ENCODE measurements around the gene CCDC27.

Gene CCDC27

DNA sequence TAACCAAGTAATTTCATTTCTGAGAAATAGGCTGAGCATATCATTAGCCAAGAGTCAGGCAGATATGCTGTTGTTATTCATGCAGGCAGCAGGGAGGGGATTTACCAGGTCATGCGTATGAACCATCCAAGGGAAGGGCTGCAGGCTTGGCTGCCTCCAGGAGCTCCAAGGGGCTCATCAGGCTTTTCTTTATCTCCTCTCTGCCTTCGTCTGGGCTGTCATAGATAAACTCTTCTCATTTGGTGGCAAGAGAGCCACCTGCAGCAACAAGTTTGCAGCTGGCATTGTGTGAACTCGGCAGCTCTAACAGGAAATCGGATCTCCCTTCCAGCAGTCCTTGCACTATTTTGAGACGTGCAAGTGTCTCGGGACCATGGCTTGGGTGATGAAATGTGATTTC is 7.5 kb downstream of the CCDC27 start:
- DNase-seq (ENCODE audit: low spot score), result no peak

DNA sequence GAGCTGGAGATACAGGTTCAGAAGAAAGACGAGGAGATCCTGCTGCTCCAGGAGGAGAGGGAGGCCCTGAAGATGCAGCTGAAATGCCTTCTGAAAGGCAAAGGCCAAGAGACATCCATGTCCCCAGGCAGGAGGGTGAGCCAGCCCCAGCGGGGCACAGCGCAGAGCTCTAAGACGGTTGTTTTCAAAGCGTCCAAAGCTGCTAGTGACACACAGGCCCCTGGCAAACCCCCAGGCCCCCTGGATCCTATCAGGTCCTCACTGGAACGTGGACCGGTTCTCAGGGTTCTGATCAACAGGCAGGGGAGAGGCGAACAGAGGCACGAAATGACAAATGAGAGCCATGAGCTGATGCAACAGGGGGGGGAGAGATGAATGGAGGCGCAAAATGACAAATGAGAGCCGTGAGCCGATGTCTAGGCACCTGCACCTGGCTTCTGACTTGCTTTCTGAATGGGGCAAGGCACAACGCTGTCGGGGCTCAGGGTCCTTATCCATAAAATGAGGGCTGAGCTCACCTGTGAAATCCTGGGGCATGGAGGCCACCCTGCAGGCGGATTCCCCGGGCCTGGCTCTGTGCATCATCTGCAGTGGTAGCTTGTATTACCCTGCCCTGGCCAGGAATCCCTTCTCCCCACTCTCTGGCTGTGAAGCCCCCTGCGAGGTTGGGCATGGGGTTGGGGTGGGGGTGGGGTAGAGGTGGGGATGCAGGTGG is 9.2 kb downstream of the CCDC27 start:
- DNase-seq (ENCODE audit: low spot score), result no peak

DNA sequence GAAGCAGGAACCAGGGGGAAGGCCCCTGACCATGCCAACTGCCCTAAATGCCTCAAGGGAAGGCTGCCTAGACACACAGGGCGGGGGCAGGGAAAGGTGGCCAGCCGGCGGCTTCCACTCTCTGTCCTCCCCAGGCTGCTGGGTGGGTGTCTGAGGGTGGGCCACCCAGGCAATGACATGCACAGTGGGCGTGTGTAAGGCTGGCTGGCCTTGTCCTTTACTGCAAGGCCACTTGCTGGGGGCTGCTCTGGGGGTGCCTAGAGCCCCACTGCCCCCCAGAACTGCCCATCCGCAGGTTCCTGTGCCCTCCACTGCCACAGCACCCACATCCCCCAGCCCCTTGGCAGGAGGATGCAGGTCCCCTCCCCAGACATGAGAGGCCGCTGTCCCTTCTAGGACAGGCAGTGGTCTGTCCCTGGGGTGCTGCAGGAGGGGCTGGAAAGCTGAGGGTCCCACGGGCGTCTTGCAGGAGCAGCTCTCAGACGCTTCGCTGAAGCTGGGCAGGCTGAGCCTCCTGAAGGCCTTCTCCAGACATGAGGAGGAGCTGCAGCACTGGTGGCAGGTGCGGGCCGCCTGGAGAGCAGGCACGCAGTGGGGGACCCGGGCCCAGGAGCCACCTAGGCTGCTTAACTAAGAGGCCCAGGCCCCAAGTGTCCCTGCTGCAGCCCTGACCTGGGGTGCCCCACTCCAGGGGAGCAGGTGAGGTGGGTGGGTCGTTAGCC is 10.1 kb downstream of the CCDC27 start:
- DNase-seq (ENCODE audit: low spot score), result no peak

DNA sequence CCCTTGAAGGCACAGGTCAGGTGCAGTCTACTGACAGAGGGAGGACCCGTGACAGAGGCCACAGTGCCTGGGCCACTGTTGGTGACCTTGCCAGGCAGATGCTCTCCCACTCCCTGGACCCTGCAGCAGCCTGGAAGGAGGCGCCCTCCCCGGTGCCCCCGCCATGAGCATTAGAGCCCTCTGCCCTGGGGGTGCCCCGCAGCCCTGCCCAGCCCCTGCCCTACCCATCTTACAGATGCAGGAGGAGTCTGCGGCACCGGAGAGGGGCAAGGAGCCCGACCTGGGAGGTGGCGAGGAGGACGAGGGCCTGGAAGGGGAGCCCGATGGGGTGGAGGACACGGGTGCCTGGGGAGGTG is 10.6 kb downstream of the CCDC27 start:
- no peak for DNase-seq (ENCODE audit: low spot score)

DNA sequence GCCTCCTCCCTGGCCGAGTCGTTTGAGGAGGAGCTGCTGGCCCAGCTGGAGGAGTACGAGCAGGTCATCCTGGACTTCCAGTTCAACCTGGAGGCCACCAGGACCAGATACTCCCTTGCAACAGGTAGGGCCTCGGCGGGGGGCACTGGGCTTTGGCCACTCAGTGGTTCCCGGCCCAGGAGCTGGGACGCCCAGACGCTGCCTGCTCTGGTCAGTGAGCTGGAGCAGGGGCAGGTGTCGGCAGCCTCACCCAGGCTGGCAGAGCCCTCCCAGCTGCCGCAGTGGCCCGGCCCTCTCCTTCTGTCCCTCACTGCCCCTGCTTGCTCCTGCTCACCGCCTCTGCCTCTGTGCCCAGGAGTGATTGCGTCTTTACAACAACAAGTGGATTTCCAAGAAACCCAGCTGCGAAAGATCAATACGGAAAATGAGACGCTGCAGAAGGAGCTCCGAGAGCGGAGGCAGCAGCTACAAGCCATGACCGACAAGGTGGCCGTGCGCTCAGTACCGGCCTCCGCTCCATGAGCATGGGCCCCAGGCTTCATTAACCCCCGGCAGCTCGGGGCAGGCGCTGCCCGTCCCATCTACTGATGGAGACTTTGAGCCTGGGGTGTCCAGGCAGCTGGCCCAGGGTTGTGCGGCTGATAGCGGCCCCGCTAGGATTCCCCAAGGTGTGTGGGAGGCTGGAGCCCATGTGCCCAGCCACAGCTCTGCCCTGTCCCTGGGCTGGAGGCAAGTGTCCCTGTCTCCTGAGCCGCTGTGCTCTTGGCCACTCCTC is 11.3 kb downstream of the CCDC27 start:
- DNase-seq (ENCODE audit: low spot score), result no peak

DNA sequence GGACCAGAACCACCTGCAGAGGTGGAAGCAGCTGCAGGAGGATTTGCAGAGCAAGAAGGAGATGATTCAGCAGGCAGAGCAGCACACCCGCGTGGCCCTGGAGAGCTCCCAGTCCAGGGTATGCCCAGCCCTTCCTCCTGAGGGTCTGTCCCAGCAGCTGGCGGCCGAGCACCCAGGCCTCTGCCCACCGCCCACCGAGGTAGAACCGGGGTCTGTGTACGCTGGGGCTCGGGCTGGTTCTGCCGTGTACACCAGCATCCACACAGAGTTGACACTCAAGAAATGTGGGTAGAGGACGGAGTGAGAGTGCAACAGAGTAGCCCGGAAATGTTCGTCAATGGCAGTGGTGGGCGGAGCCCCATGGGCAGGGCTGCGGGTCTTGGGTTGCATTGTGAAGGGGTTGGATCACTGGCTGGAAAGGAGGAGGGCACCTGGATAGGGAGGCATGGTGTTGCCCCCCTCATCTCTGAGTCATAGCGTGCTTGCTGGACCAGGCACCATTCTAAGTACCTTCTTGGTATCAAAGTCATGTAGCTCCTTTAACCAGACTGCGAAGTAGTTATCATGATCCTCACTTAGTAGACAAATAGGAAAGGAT is 15.2 kb downstream of the CCDC27 start:
- no peak for DNase-seq (ENCODE audit: low spot score)

DNA sequence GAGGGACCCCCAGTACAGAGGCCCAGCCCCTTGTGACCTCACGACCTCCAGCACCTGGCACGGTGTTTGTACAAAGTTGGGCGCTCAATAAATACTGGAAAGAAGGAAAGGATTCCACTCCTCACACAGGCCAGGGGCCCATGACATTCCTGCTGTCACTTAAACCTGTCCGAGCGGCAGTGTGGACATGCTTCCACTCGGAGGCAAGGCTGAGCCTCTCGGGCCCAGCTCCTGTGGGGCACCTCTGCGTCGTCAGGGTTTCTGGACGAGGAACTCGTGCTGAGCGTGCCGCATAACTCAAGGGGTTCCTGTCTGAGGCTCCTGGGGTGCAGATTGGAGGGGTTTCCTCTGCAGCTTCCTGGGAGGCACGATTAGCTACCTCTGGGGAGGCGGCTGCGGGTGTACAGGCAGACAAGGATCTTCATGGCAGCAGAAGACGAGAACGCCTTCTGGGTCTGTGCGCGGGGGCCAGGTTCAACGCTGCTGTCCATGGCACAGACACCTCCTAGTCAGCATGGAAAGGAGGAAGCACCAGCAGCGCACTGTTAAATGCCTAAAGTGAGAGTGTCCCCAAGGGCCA is 16.7 kb downstream of the CCDC27 start:
- DNase-seq (ENCODE audit: low spot score), result no peak

DNA sequence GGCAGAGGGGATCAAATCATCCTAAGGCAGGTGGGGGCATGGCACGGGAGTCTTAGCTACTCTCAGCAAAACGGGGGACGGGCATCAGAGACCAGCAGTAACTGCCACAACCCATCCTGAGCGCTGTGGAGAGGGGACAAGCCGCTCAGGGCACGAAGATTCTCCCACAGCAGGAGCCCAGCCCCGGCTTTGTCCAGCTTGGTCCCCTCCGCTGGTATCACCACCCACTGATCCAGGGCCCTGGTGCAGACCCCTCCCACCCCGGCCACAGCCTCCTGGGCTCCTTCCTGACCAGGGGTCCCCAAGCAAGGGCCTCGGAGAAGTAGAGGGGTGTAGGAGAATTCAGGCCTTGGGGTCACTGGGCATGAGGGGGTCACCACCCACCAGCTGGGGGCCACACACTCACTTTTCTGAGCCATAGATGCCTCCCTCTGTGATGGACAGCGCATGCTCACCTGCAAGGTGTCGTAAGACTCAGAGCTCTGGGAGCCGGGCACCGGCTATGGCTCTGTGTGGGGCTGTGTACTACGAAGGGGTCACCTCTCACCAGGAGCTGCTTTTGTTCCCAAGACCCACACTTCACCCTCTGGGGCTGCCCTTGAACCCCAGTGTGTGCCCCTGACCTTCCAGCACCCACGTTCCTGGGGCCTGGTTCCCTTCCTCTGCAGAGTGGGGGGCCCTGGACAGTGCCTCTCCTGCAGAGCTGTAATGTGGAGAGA is 18.0 kb downstream of the CCDC27 start:
- no peak for DNase-seq (ENCODE audit: low spot score)

DNA sequence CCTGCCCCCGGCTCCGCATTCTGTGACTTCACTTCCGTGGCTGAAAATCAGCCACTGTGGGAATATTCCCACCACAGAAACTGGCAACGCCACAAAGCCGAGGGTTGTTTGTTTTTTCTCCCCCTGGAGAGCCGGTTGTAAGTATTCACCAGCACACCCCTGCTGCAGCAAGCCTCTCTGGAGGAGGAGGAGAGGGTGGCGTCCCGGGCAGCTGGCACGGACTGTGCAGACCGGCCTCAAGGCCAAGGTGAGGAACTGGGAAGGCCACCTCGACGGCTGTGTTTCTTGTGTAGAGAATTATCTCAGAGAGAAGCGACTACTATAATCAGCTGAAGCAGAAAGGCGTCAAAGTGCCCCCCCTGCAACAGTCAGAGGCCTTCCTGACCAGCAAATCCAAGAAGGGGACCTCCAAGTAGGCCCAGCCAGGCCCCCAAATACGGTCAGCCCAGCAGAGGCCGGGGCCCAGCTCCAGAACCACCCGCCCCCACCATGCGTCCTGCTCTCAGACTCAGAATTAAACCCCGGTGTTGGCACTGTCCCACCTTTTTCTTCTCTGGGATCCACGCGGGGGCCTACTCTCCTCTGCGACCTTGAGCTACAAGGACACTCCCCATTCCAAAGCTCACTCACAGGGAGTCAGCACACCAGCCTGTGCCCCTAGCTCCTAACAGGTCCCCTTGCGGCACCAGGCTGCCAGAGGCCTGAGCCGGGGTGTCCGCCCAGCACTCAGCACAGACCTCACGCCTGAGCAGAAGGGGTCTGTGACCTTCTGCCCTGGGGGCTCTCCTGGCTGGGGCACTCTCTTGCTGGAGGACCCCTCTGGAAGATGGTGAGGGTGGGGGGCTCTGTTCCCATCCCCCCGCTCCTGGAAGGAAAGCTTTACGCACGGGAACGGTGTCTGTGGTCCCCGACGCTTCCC is 19.1 kb downstream of the CCDC27 start:
- DNase-seq (ENCODE audit: low spot score), result no peak

DNA sequence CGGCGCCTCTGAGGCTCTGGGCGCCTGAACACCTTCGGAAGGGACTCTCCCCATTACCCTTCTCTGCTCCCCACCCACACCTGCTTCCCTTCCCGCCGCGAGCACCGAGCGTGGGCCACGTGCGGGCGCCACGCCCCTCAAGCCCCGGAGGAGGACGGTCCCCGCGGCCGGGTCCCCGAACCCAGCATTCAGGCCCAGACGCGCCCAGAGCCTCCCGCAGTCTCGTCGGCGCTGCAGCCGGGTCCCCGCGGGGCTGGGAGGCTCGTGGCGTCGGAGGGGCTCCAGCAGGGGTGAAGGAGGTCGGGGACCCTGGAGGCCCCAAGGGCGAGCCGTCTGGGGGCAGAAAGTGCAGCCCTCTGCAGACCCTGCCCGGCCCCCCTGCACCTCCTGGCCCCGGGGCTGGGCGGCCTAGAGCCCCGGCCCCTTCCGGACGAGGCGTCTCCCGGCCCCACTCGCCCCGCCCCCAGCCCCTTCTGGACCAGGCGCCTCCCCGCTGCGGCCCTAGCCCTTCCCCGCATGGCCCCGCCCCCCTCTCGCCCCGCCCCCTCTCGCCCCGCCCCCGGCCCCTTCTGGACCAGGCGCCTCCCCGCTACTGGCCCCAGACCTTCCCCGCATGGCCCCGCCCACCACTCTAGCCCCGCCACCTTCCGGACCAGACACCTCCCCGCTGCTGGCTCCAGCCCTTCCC is 19.9 kb downstream of the CCDC27 start:
- peak; percentile 96 for DNase-seq (ENCODE audit: low spot score)

DNA sequence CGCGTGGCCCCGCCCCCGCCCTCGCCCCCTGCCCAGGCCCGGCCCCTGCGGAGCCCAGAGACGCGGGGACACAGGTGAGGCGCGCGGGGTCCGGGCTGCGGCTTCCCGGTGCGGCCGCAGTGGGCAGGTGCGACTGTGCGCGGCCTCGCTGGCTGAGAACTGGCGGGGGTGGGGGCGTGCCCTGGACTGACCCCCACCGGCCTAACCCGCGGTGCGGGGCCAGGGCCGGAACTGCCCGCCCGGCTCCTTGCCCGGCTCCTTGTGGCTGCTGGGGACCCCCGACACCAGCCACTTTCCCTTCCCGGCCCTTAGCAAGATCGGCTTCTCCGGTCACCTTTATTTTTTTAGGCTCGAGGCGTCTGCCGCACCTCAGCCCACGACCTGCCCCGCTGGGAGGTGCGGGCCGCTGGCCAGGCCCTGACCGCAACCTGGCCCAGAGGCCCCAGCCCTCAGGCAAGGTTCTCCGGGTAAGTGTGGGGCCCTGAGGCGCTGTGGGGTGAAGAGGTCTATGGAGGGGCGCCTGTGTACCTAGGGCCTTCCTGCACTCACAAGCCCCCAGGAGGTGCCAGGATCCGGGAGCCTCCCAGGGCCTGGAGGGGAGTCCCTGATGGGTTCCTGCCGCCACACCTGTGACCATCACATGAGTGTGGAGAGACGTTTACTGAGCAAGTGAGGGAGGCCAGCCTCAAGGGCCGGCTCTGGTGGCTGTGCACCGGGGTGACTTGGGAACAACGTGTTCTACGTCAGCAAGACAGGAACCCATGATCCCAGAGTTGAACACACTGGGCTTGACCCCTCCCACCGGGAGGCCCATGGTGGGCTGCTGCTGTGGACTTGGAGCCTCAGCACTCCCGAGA is 20.7 kb downstream of the CCDC27 start, which contains the start of gene SMIM1:
Gene SMIM1, plus strand, starts transcription at position 35 of the 857 bp plus-strand sequence. CDS start 2,625 bp downstream, outside the sequence.
- no peak for DNase-seq (ENCODE audit: low spot score)

DNA sequence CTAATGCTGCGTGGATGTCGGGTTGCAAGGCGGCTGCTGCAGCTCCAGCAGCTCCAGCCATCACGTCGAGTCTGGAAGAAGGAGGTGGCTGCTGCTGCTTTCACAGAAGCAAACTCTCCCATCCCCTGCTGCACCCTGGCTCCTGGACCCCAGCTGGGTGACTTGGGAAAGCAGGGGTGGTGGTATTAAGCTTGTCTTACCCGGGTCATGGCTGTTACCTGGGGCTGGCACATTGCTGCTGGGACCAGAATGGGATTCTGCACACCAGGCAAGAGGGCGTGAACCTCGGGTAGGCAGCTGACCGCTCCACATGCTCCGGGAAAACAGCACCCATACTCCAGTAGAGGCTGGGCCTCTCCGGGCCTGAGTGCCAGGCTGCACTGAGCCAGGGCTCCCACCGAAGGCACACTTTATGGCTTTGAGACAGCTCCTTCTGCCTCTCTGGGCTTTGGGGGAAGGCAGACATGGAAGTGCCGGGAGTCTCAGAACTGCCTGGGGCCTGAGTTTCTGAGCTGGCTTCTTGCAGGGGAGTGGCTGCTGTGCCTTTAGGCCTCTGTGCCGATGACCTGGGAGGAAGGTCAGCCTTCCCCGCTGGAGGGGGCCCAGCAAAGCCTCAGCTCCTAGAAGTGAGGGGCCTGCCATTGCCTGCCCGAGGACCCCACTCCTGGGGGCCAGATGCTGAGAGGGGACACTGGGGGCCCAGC is 21.5 kb downstream of the CCDC27 start:
- no peak for DNase-seq (ENCODE audit: low spot score)

DNA sequence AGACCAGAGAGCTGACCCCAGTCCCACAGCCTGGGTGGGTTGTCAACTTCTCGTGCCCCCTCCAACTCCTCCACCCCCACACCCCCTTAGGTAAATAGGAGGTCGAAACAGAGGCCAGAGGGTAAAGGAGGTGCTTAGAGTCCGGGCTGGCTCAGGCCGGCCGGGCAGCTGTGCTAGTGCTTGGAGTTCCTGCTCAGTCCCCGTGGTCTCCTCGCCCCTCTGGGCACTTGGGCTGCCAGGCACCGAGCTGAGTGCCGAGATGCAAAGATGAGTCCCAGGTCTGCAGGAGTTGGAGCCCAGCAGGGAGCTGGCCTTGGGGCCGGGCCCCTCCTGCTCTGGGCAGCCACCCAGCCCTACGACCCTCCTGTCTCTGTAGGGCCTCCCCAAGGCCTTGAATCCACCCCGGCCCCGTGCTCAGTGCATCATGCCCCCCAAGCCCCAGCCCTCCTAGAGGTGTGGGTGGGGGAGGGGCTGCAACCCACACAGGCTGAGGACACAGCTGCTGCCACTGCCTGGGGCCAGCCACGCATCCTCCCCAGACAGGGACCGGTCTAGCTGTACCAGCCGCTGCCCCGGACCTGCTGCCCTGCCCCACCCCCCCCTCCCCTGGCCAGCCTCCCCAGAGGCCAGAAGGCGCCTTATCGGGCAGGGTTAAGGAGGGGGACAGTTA is 22.2 kb downstream of the CCDC27 start:
- no peak for DNase-seq (ENCODE audit: low spot score)

DNA sequence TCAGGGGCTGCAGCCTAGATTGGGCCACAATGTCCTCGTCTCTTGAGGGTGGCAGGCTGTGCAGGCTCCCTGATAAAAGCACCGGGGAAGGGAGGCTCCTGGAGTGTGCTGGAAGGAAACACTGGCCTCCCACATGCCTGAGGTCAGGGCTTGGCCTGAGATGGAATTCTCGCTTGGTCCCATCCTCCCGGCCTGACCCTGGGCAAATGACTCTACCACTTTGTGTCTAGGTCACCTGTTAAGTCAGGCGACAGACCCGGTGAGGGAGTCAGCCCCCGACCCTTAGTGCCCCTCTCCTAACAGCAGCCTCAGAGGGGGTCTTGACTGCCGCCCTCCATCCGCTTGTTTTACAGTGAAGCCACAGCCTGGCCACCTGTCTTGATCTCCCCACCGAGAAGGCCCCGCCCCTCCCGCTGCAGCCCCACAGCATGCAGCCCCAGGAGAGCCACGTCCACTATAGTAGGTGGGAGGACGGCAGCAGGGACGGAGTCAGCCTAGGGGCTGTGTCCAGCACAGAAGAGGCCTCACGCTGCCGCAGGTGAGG is 22.8 kb downstream of the CCDC27 start:
- peak; percentile 75 for DNase-seq (ENCODE audit: low spot score)

DNA sequence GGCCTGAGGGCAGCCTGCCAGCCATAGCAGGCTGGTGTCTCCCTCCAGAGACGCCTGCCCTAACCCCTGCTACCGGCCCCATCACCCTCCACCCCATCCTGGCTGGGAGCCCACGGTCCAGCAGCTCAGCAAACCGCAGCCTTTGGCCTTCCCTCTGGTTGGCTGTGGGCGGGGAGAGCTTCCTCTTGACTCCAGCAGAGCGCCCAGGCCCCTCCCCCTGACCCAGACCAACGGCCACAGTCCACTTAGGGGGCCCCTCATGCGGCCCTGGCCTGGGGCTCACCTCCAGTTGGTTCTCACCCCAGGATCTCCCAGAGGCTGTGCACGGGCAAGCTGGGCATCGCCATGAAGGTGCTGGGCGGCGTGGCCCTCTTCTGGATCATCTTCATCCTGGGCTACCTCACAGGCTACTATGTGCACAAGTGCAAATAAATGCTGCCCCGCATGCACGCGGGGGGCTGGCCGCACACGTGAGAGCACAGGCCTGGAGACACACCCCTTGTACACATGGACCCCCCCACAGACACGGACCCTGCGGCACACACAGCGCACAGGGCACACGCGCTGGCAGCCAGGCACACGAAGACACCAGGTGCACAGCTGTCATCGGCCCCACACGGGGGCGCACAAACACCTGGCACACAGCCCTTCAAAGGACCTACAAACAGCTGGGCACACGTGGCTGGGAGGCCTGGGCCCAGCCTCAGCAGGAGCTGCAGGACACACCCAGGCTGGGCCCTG is 23.4 kb downstream of the CCDC27 start:
- DNase-seq (ENCODE audit: low spot score), result peak; percentile 66

DNA sequence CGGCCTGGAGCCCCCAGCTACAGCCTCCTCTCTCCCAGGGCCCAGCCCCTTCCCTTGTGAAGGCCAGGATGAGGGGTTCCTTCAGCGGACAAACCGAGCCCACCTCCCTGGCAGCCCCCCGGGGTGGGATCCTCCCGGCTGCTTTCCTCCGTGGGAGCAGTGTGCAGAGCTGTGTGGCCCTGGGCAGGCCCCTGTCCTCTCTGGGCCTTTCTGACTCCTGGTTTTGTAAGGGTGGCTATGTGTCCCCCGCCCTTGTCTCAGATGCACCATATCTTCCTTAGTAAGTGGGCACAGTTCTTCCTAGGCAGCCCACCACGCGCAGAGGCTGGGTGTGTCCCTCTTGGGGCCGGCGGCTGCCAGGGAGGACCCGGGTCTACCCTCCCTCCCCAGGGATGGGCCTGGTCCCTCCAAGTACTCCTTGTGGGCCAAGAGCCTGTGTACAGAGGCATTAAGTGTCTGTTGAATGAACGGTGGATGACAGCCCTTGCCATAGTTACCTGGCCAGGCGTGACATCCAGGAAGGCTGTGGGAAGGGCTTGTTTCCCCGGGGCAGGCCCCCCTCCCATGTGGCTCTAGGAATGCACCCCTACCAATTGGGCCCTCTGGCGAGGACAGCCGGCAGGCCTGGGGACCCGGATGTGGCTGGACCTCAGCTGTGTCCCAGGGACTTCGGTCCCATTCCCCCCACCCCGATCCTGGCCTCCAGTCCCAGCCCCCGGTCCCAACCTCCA is 24.1 kb downstream of the CCDC27 start:
- no peak for DNase-seq (ENCODE audit: low spot score)
